Loucy (cell line): ENCODE measurements around the gene IFITM10.

Experiments used
- EZH2phosphoT487 ChIP-seq: fragments of 200-600 bp; IDR thresholded peaks from 2 replicates; pipeline ENCODE4 v1.6.1; 2018; ENCODE audit warnings: antibody characterized with exemption, mild to moderate bottlenecking, moderate library complexity, borderline replicate concordance
- TF ChIP-seq, protein P1 (sequence below): fragments of 200-600 bp; sonication (generic); conservative IDR thresholded peaks from 2 replicates; pipeline ENCODE4 v1.5.1; 2014; ENCODE audit warnings: mild to moderate bottlenecking, antibody characterized with exemption, low read length

DNA sequence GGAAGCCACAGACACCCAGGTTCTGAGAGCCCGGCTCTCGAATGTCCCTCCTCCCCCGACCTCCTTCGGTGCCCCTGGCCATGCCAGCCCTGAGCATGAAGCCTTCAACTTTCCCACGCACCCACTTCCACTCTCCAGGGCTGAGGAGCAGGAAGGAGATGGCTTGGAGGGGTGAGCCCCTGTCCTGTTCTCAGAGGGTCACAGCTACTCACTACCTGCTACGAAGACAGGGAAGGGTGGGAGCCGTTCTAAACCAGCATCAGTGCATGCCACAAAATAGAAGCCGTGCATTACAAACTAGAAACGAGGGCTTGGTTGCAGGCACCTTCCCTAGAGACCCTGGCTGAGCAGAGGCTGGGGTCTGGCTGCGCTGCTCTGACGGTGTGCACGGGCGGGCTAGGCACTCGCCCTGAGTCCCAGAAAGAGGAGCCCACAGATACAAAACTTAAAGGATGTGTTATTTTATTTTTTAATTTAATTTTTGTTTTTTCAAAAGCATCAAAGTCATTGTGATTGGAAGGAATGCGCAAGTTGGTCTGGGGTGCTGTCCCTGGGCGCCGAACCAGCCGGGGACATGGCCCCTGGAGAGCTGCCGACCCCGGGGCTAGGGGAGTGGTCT, 57.6 kb downstream of the IFITM10 start:
- no peak for TF ChIP-seq EZH2phosphoT487
- TF ChIP-seq, protein P1, sequence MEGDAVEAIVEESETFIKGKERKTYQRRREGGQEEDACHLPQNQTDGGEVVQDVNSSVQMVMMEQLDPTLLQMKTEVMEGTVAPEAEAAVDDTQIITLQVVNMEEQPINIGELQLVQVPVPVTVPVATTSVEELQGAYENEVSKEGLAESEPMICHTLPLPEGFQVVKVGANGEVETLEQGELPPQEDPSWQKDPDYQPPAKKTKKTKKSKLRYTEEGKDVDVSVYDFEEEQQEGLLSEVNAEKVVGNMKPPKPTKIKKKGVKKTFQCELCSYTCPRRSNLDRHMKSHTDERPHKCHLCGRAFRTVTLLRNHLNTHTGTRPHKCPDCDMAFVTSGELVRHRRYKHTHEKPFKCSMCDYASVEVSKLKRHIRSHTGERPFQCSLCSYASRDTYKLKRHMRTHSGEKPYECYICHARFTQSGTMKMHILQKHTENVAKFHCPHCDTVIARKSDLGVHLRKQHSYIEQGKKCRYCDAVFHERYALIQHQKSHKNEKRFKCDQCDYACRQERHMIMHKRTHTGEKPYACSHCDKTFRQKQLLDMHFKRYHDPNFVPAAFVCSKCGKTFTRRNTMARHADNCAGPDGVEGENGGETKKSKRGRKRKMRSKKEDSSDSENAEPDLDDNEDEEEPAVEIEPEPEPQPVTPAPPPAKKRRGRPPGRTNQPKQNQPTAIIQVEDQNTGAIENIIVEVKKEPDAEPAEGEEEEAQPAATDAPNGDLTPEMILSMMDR = no peak
